Colonic mucosa (tissue), 4 donors: ENCODE measurements around the gene TBX5. TPM values are rescaled to one million over a fixed set of nuclear protein-coding genes. Genes with fewer than 3 reads are reported as not detected.

ENCODE experiments used
- DNase-seq: peaks from one replicate; pipeline ENCODE4 v3.0.0-alpha.2; 2020
- H3K27ac ChIP-seq: fragments of 200-600 bp; one replicate; pipeline ENCODE4 v1.8.0; 2021
- H3K27me3 ChIP-seq: fragments of 200-600 bp; one replicate; pipeline ENCODE4 v1.8.0; 2021
- H3K36me3 ChIP-seq: fragments of 200-600 bp; one replicate; pipeline ENCODE4 v1.8.0; 2021
- H3K4me1 ChIP-seq: fragments of 200-600 bp; one replicate; pipeline ENCODE4 v1.8.0; 2021; ENCODE audit warnings: mild to moderate bottlenecking
- H3K4me3 ChIP-seq: fragments of 200-600 bp; one replicate; pipeline ENCODE4 v1.8.0; 2021
- H3K9ac ChIP-seq, 2 donors: one replicate each; pipeline ENCODE4 v1.7.0; 2013; ENCODE audit warnings: control low read depth in 2 of 2, low read depth in 2 of 2, low read length in 2 of 2
- H3K9me3 ChIP-seq: fragments of 200-600 bp; one replicate; pipeline ENCODE4 v1.8.0; 2021
- CTCF ChIP-seq: fragments of 200-600 bp; IDR thresholded peaks from one replicate; pipeline ENCODE4 v1.8.0; 2022; ENCODE audit warnings: antibody characterized with exemption, mild to moderate bottlenecking
- intact Hi-C: fragments of 100-400 bp; cut with DNase I; formaldehyde crosslinking; loops from one replicate; pipeline ENCODE4 v1.14.1; 2022
- total RNA-seq, 2 donors: library from RNA; stranded (reverse); fragmentation: NEBNext Ultra II Directional in 1 of 2; extraction: Animal tissue kit (Norgen Biotek cat#: 25700) in 1 of 2; gene quantifications; one replicate each; pipeline ENCODE4 v1.2.1, GENCODE V29; 2021
- donor health status: healthy.
- donor health status: DM: no; HTN: no; CAD: no.
- donor health status: DM: no; HTN: no; CAD: no.

TBX5 gene
- total RNA-seq, 2 donors from 2014 or later = not detected

- DNase-seq = no peak
- no peaks in the 10 kb centered on the region for H3K4me1 ChIP-seq
- H3K9me3 ChIP-seq = no peaks in the 10 kb centered on the region
- intact Hi-C loops = no loop called here
- H3K9ac ChIP-seq = no peak overlapping the region
- no peaks in the 10 kb centered on the region for H3K36me3 ChIP-seq
- no peak for TF ChIP-seq CTCF
- no peak overlapping the region for H3K27ac ChIP-seq
- no peak overlapping the region for H3K4me3 ChIP-seq
- peaks cover 76% of the 10 kb centered on the region for H3K27me3 ChIP-seq
Observed at GRCh38 chr12:114443607-114444421, 37.9 kb upstream of the TBX5 start.

- TF ChIP-seq CTCF = no peak
- Histone ChIP-seq H3K27ac (no peak overlapping the region), H3K4me3 (no peak overlapping the region), H3K4me1 (no peaks in the 10 kb centered on the region), H3K36me3 (no peaks in the 10 kb centered on the region), H3K9me3 (no peaks in the 10 kb centered on the region), H3K9ac (no peak overlapping the region), H3K27me3 (peaks cover 68% of the 10 kb centered on the region)
- no peak for DNase-seq
- intact Hi-C loops = no loop called here
Observed at GRCh38 chr12:114442578-114442977, 36.6 kb upstream of the TBX5 start.

GRCh38 chr12:114441545-114441944 lies 35.6 kb upstream of the TBX5 start:
- H3K4me3 ChIP-seq = no peak overlapping the region
- no peak for TF ChIP-seq CTCF
- H3K4me1 ChIP-seq = no peaks in the 10 kb centered on the region
- peaks cover 61% of the 10 kb centered on the region for H3K27me3 ChIP-seq
- no peaks in the 10 kb centered on the region for H3K36me3 ChIP-seq
- intact Hi-C loops = no loop called here
- no peaks in the 10 kb centered on the region for H3K9me3 ChIP-seq
- DNase-seq = no peak
- H3K9ac ChIP-seq = no peak overlapping the region
- no peak overlapping the region for H3K27ac ChIP-seq

GRCh38 chr12:114441039-114441383 lies 35.1 kb upstream of the TBX5 start:
- H3K4me3 ChIP-seq = no peak overlapping the region
- intact Hi-C loops = no loop called here
- TF ChIP-seq CTCF = no peak
- H3K27me3 ChIP-seq = peaks cover 56% of the 10 kb centered on the region
- H3K9ac ChIP-seq = no peak overlapping the region
- no peak for DNase-seq
- H3K9me3 ChIP-seq = no peaks in the 10 kb centered on the region
- no peaks in the 10 kb centered on the region for H3K36me3 ChIP-seq
- H3K27ac ChIP-seq = no peak overlapping the region
- no peaks in the 10 kb centered on the region for H3K4me1 ChIP-seq

- no peak overlapping the region for H3K27ac ChIP-seq
- peaks cover 50% of the 10 kb centered on the region for H3K27me3 ChIP-seq
- no peaks in the 10 kb centered on the region for H3K9me3 ChIP-seq
- TF ChIP-seq CTCF = no peak
- H3K36me3 ChIP-seq = no peaks in the 10 kb centered on the region
- no peaks in the 10 kb centered on the region for H3K4me1 ChIP-seq
- intact Hi-C loops = no loop called here
- H3K9ac ChIP-seq = no peak overlapping the region
- DNase-seq = no peak
- H3K4me3 ChIP-seq = no peak overlapping the region
Observed at GRCh38 chr12:114440270-114441038, 34.5 kb upstream of the TBX5 start.
